ENCODE results near the gene WIPF2.

GRCh38 chr17:40170325-40170724 lies 48.8 kb upstream of the WIPF2 start:
- TF ChIP-seq CTCF (IDR thresholded peaks at IDR 0.05; ENCODE audit: extremely low read depth in 1 of 2, insufficient read depth in 1 of 2, low read depth in 1 of 2, low read length in 2 of 2) (no peak), MYC (IDR thresholded peaks at IDR 0.05; ENCODE audit: low read depth, low read length) (no peak), POLR2A (IDR thresholded peaks at IDR 0.05; ENCODE audit: low read depth, low read length) (no peak)

Data from endothelial cell of umbilical vein (primary cell).